Posterior vena cava (tissue), 2 donors: ENCODE results near the gene TSPAN31. TPM values are rescaled to one million over a fixed set of nuclear protein-coding genes. Genes with fewer than 3 reads are reported as not detected.

Experiments
- microRNA-seq, 2 donors: library from miRNA; unstranded; fragments of <30 nt; microRNA quantifications; one replicate each; pipeline ENCODE4 v1.2.0, GENCODE V29; 2020 to 2021; ENCODE audit warnings: borderline microRNAs expressed in 2 of 2
- total RNA-seq, 2 donors: library from RNA; stranded (reverse); fragmentation: NEBNext Ultra II Directional; extraction: Animal tissue kit (Norgen Biotek cat#: 25700); gene quantifications; one replicate each; pipeline ENCODE4 v1.2.1, GENCODE V29; 2021
- donor health status: DM: yes; HTN: yes; CAD: no.
- donor health status: DM: yes; HTN: yes; CAD: no.

The TSPAN31 gene
- total RNA-seq, 2 donors from 2014 or later = 20.1 to 26.3 TPM

Small RNA genes within 50 kb of the gene (microRNA-seq; reads per million reads assigned to microRNA genes)
- 0 reads per million in 2 donors for gene MIR6759

Other genes with a start within 250 kb of the TSPAN31 start
- 10 to 100 TPM; 34.0 to 43.8 TPM for gene DDIT3, start 224.5 kb upstream of the TSPAN31 start, total RNA-seq
- gene MBD6, start 222.2 kb upstream of the TSPAN31 start, total RNA-seq = 10 to 100 TPM; 46.5 to 49.1 TPM
- 100 to 1,000 TPM in 1 of 2 donors, 10 to 100 TPM in 1; 90.6 to 104 TPM for gene DCTN2, start 197.8 kb upstream of the TSPAN31 start, total RNA-seq
- under 1 TPM; 0.10 to 0.14 TPM for gene KIF5A, start 195.0 kb upstream of the TSPAN31 start, total RNA-seq
- 10 to 100 TPM; 26.0 to 27.4 TPM for gene PIP4K2C, start 153.8 kb upstream of the TSPAN31 start, total RNA-seq
- gene DTX3, start 140.2 kb upstream of the TSPAN31 start, total RNA-seq = 10 to 100 TPM; 32.4 to 35.6 TPM
- 10 to 100 TPM; 78.8 to 82.8 TPM for gene ARHGEF25, start 133.6 kb upstream of the TSPAN31 start, total RNA-seq
- 1 to 10 TPM; 4.3 to 6.0 TPM for gene B4GALNT1, start 111.8 kb upstream of the TSPAN31 start, total RNA-seq
- 100 to 1,000 TPM; 186 to 279 TPM for gene OS9, start 50.9 kb upstream of the TSPAN31 start, total RNA-seq
- gene AGAP2, start 6.3 kb upstream of the TSPAN31 start, total RNA-seq = 1 to 10 TPM; 1.8 to 2.2 TPM
- 10 to 100 TPM; 65.3 to 66.0 TPM for gene CDK4, start 7.3 kb downstream of the TSPAN31 start, total RNA-seq
- 1 to 10 TPM; 7.4 to 9.4 TPM for gene MARCHF9, start 10.1 kb downstream of the TSPAN31 start, total RNA-seq
- gene CYP27B1, start 22.0 kb downstream of the TSPAN31 start, total RNA-seq = 1 to 10 TPM in 1 of 2 donors, under 1 TPM in 1; 0.57 to 1.1 TPM
- 10 to 100 TPM; 16.6 to 22.8 TPM for gene METTL1, start 27.1 kb downstream of the TSPAN31 start, total RNA-seq
- gene EEF1AKMT3, start 27.6 kb downstream of the TSPAN31 start, total RNA-seq = 1 to 10 TPM; 7.9 to 9.3 TPM
- 10 to 100 TPM; 15.9 to 16.4 TPM for gene TSFM, start 37.7 kb downstream of the TSPAN31 start, total RNA-seq
- 1 to 10 TPM; 5.6 to 6.3 TPM for gene AVIL, start 73.7 kb downstream of the TSPAN31 start, total RNA-seq
- 100 to 1,000 TPM; 135 to 138 TPM for gene CTDSP2, start 101.7 kb downstream of the TSPAN31 start, total RNA-seq
- gene ATP23, start 196.5 kb downstream of the TSPAN31 start, total RNA-seq = 1 to 10 TPM; 5.6 to 5.7 TPM